Measurements from ENCODE around the gene CSMD2.

- TF ChIP-seq FOXA1 (IDR thresholded peaks at IDR 0.05) (no peak), SP1 (IDR thresholded peaks at IDR 0.05) (no peak)
Measured at GRCh38 chr1:34065498-34065897, 99.5 kb downstream of the CSMD2 start.

Data from HEK293T (cell line).